Stimulated activated CD4-positive, alpha-beta T cell treated with anti-CD3 and anti-CD28 coated beads, TNF-alpha, amount 100 ng/mL, for 48 hours (primary cell): ENCODE data around the gene HECTD4.

Experiments
- DNase-seq, 3 donors: peaks; one replicate each; pipeline ENCODE4 v3.0.0-alpha.2; 2020; ENCODE audit warnings: low read depth in 3 of 3

Gene HECTD4

GRCh38 chr12:112179341-112179740 is 202.9 kb downstream of the HECTD4 start:
- DNase-seq = no peak

- no peak for DNase-seq
Observed at GRCh38 chr12:112178796-112179195, 203.4 kb downstream of the HECTD4 start.

GRCh38 chr12:112176321-112177010 is 205.8 kb downstream of the HECTD4 start:
- DNase-seq = no peak

- no peak for DNase-seq
Observed at GRCh38 chr12:112175361-112176155, 206.7 kb downstream of the HECTD4 start.

- DNase-seq = no peak
Observed at GRCh38 chr12:112172556-112173324, 209.5 kb downstream of the HECTD4 start.

GRCh38 chr12:112170971-112171596 is 211.1 kb downstream of the HECTD4 start:
- no peak for DNase-seq

- DNase-seq = peak in 1 of 3 donors; percentile 13
Observed at GRCh38 chr12:112170376-112170775, 211.9 kb downstream of the HECTD4 start.

GRCh38 chr12:112169966-112170365 is 212.3 kb downstream of the HECTD4 start:
- no peak for DNase-seq

GRCh38 chr12:112169161-112169872 is 212.9 kb downstream of the HECTD4 start:
- DNase-seq = no peak

GRCh38 chr12:112168561-112168971 is 213.7 kb downstream of the HECTD4 start:
- no peak for DNase-seq

GRCh38 chr12:112167718-112168525 is 214.3 kb downstream of the HECTD4 start:
- DNase-seq = no peak

GRCh38 chr12:112167031-112167461 is 215.2 kb downstream of the HECTD4 start:
- no peak for DNase-seq

GRCh38 chr12:112166051-112167015 is 215.9 kb downstream of the HECTD4 start:
- DNase-seq = no peak

- DNase-seq = no peak
Observed at GRCh38 chr12:112165624-112166023, 216.6 kb downstream of the HECTD4 start.

- DNase-seq = no peak
Observed at GRCh38 chr12:112164011-112164660, 218.1 kb downstream of the HECTD4 start.

- no peak for DNase-seq
Observed at GRCh38 chr12:112163471-112163991, 218.7 kb downstream of the HECTD4 start.

GRCh38 chr12:112163056-112163455 is 219.2 kb downstream of the HECTD4 start:
- no peak for DNase-seq

- no peak for DNase-seq
Observed at GRCh38 chr12:112162241-112162790, 219.9 kb downstream of the HECTD4 start.
